Panc1 (cell line): ENCODE measurements around the gene UBE2M. TPM values are rescaled to one million over a fixed set of nuclear protein-coding genes. Genes with fewer than 3 reads are reported as not detected.
A peak's percentile ranks its signal among the peaks of the same experiment; 100 is the strongest.
"Not testable (repeated sequence)": the region's sequence is repeated elsewhere in the genome, so short reads cannot be mapped to it uniquely, and the experiment has no call there.

Source experiments
- ATAC-seq: fragments of 200-7000 bp; cut with Tn5 transposase; 2 replicates; pipeline ENCODE4 v1.9.1; 2020; ENCODE audit warnings: mild to moderate bottlenecking, moderate library complexity
- Bru-seq: library from RNA; stranded (reverse); fragments of 400-500 nt; gene quantifications from one replicate; lab custom pipeline; 2021; lab: Mats Ljungman, UMichigan
- BruChase-seq, 2 experiments: library from RNA; stranded (reverse); fragments of 400-500 nt; gene quantifications; one replicate each; lab custom pipeline; 2021; lab: Mats Ljungman, UMichigan
- BruUV-seq: library from RNA; stranded (reverse); fragments of 400-500 nt; replicated peaks from 2 replicates; lab custom pipeline; 2021; lab: Mats Ljungman, UMichigan
- CTCF ChIA-PET: fragments of 300-600 bp; sonication (Branson Sonifier 250); formaldehyde crosslinking; loops from one replicate; lab custom pipeline; 2022; ENCODE audit warnings: antibody characterized with exemption; lab: Charles Lee
- POLR2A ChIA-PET: fragments of 300-600 bp; sonication (Branson Sonifier 250); formaldehyde crosslinking; loops from one replicate; lab custom pipeline; 2022; ENCODE audit warnings: antibody characterized with exemption; lab: Charles Lee
- DNase-seq: peaks from one replicate; pipeline ENCODE4 v3.0.0-alpha.2; 2010; ENCODE audit warnings: low read depth, low spot score
- H3K27ac ChIP-seq: 2 replicates; pipeline ENCODE4 v1.5.1; 2011; ENCODE audit warnings: mild to moderate bottlenecking, low read length, inconsistent platforms
- H3K27me3 ChIP-seq: fragments of 200-500 bp; sonication (Bioruptor generic); 2 replicates; pipeline ENCODE4 v1.6.0; 2014; ENCODE audit warnings: low read length, inconsistent platforms; ENCODE audit not compliant: control insufficient read depth, insufficient read depth
- H3K36me3 ChIP-seq: fragments of 200-500 bp; sonication (Bioruptor generic); 2 replicates; pipeline ENCODE4 v1.5.1; 2014; ENCODE audit warnings: inconsistent platforms, mild to moderate bottlenecking, low read length, moderate library complexity; ENCODE audit not compliant: control insufficient read depth, insufficient read depth
- H3K4me1 ChIP-seq: 2 replicates; pipeline ENCODE4 v1.5.1; 2011; ENCODE audit warnings: inconsistent platforms, mild to moderate bottlenecking, low read length, moderate library complexity; ENCODE audit not compliant: control insufficient read depth, insufficient read depth
- H3K4me3 ChIP-seq, 2 experiments: 2 replicates each; pipeline ENCODE4 v1.5.1; 2011 to 2012; ENCODE audit warnings: low read depth in 2 of 2, low read length in 2 of 2, mild to moderate bottlenecking in 2 of 2, inconsistent platforms in 1 of 2, moderate library complexity in 1 of 2
- H3K9me3 ChIP-seq: fragments of 200-500 bp; sonication (Bioruptor generic); 2 replicates; pipeline ENCODE4 v1.5.1; 2014; ENCODE audit warnings: low read depth, mild to moderate bottlenecking, inconsistent platforms, low read length, moderate library complexity; ENCODE audit not compliant: control insufficient read depth, insufficient read depth
- POLR2AphosphoS5 ChIP-seq: IDR thresholded peaks from 2 replicates; pipeline ENCODE4 v1.6.1; 2012; ENCODE audit warnings: mild to moderate bottlenecking, low read depth, low read length, moderate library complexity
- SIN3A ChIP-seq: IDR thresholded peaks from 2 replicates; pipeline ENCODE4 v1.6.1; 2012; ENCODE audit warnings: low read depth, mild to moderate bottlenecking, low read length, moderate library complexity, borderline replicate concordance; ENCODE audit not compliant: insufficient read depth
- in situ Hi-C: cut with HindIII; loops from 2 replicates; pipeline ENCODE4 v1.10.0; 2016; ENCODE audit warnings: low sequenced_read_pairs, low pct_unique_long_range_greater_than_20kb
- intact Hi-C: fragments of 100-400 bp; cut with micrococcal nuclease; formaldehyde crosslinking; loops from one replicate; pipeline ENCODE4 v1.10.0; 2022; ENCODE audit not compliant: unreplicated experiment
- long read RNA-seq: library from polyadenylated mRNA; unstranded; transcript quantifications from one replicate; pipeline ENCODE4 v2.0.0, GENCODE V29; 2021; ENCODE audit not compliant: unreplicated experiment
- polyA plus RNA-seq: library from polyadenylated mRNA; unstranded; fragments of >200 nt; gene quantifications from one replicate; pipeline ENCODE4 v1.2.1, GENCODE V29; 2012; ENCODE audit warnings: missing spikeins; ENCODE audit not compliant: insufficient read length
- total RNA-seq: library from RNA; stranded (reverse); gene quantifications from one replicate; pipeline ENCODE4 v1.2.1, GENCODE V29; 2021; ENCODE audit not compliant: unreplicated experiment
- TF ChIP-seq, protein P1 (sequence below), 2 experiments: IDR thresholded peaks; 2 replicates each; pipeline ENCODE4 v1.6.1; 2011 to 2012; ENCODE audit warnings: low read depth in 2 of 2, control low read depth in 1 of 2, low read length in 1 of 2, mild to moderate bottlenecking in 1 of 2, moderate library complexity in 1 of 2; ENCODE audit not compliant: insufficient read depth in 1 of 2

UBE2M gene
- total RNA-seq = 189 TPM
- 306 TPM for polyA plus RNA-seq
- percentile 89 among the genes with signal in this experiment for Bru-seq, nascent RNA
- percentile 97 among the genes with signal in this experiment for BruChase-seq, experiment 1, labeled RNA remaining after a 2-hour chase
- BruChase-seq, experiment 2, labeled RNA remaining after a 6-hour chase = percentile 98 among the genes with signal in this experiment
- long read RNA-seq, transcript UBE2M-201 (6 exons, 1,508 nt) = major isoform, 279 of 306 reads
- long read RNA-seq, partial matches to known transcripts = 2 of 306 reads
- long read RNA-seq, other reads (novel, unspliced or antisense) = 24 of 306 reads

DNA sequence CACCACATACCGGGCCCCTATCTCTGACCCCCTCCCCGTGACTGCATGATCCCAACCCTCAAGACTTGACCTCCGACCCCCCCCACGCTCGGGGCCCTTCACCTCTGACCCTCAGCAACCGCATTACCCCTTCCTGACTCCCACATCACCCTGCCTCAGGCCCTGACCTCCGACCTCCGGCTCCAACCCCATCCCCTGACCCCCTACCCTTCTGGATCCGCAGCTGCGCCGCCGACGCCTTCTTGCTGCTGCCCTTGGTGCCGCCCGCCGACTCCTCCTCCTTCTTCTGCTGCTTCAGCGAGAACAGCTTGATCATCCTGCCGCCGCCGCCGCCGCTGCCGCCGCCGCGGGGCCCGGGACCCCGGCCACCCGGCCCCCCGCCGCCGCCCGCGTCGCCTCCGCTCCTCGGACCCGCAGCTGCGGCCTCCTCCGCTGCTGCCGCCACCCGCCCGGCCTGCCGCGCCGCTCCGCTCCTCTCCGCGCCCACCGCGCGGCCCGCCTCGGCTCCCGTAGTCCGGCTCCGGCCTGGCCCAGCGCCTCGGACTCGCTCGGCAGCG, at the start of gene UBE2M:
Gene UBE2M, minus strand, starts transcription at position 546 of the 557 bp plus-strand sequence. Its CDS starts 230 bp downstream, at position 316.
- in situ Hi-C loops (no loop called here), intact Hi-C loops (no loop called here)
- H3K4me3 ChIP-seq = peak within 1 kb of the TSS; percentile 66 to 100
- H3K4me1 ChIP-seq = peaks cover 42% of the 10 kb centered on the region
- H3K27me3 ChIP-seq = no peaks in the 10 kb centered on the region
- DNase-seq (no peak), ATAC-seq (no peak)
- no peaks in the 10 kb centered on the region; the same call in 1 of the 2 replicates for H3K36me3 ChIP-seq
- no TSS peak for BruUV-seq
- ChIA-PET CTCF (no interaction called here), POLR2A (interaction anchor here (0.6 to 0.9 kb wide), 2 partner anchors 37 to 398 kb away, joined by 3 read pairs; no protein-coding TSS in a partner anchor)
- peak within 1 kb of the TSS; percentile 100 for H3K27ac ChIP-seq
- no peaks in the 10 kb centered on the region for H3K9me3 ChIP-seq
- TF ChIP-seq, protein P1, sequence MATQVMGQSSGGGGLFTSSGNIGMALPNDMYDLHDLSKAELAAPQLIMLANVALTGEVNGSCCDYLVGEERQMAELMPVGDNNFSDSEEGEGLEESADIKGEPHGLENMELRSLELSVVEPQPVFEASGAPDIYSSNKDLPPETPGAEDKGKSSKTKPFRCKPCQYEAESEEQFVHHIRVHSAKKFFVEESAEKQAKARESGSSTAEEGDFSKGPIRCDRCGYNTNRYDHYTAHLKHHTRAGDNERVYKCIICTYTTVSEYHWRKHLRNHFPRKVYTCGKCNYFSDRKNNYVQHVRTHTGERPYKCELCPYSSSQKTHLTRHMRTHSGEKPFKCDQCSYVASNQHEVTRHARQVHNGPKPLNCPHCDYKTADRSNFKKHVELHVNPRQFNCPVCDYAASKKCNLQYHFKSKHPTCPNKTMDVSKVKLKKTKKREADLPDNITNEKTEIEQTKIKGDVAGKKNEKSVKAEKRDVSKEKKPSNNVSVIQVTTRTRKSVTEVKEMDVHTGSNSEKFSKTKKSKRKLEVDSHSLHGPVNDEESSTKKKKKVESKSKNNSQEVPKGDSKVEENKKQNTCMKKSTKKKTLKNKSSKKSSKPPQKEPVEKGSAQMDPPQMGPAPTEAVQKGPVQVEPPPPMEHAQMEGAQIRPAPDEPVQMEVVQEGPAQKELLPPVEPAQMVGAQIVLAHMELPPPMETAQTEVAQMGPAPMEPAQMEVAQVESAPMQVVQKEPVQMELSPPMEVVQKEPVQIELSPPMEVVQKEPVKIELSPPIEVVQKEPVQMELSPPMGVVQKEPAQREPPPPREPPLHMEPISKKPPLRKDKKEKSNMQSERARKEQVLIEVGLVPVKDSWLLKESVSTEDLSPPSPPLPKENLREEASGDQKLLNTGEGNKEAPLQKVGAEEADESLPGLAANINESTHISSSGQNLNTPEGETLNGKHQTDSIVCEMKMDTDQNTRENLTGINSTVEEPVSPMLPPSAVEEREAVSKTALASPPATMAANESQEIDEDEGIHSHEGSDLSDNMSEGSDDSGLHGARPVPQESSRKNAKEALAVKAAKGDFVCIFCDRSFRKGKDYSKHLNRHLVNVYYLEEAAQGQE (IDR thresholded peaks at IDR 0.05; ENCODE audit: insufficient read depth in 1 of 2, low read depth in 2 of 2, low read length in 1 of 2) = no peak
- TF ChIP-seq SIN3A (peak; percentile 69; the same call in 1 of the 2 replicates), POLR2AphosphoS5 (no peak)

GRCh38 chr19:58607213-58607612, 48.8 kb upstream of the UBE2M start:
- POLR2A ChIA-PET, H3K27me3 ChIP-seq, H3K9me3 ChIP-seq: not testable (repeated sequence)

GRCh38 chr19:58606251-58606896, 48.0 kb upstream of the UBE2M start:
- POLR2A ChIA-PET, H3K27ac ChIP-seq, ATAC-seq, H3K27me3 ChIP-seq, H3K4me3 ChIP-seq, DNase-seq, CTCF ChIA-PET, intact Hi-C loops, H3K36me3 ChIP-seq, H3K4me1 ChIP-seq, BruUV-seq, H3K9me3 ChIP-seq, in situ Hi-C loops: not testable (repeated sequence)

More at GRCh38 chr19:58607213-58607612, 48.8 kb upstream of the UBE2M start:
- in situ Hi-C loops, ATAC-seq, BruUV-seq, H3K36me3 ChIP-seq, intact Hi-C loops, CTCF ChIA-PET, H3K27ac ChIP-seq, H3K4me1 ChIP-seq, H3K4me3 ChIP-seq, DNase-seq: not testable (repeated sequence)
